Activated T-helper 1 cell treated with anti-CD3 and anti-CD28 coated beads, Interleukin-12 subunit alpha, Interleukin-12 subunit beta, Interleukin-2, Interleukin-4 antibody, amounts not matched to agents 30 ng/mL and 10 ng/mL and 1 ng/mL, durations not matched to agents 14 hours and 24 hours and 36 hours (primary cell): ENCODE measurements around the gene DHPS. TPM values are rescaled to one million over a fixed set of nuclear protein-coding genes. Genes with fewer than 3 reads are reported as not detected.
"Not testable (repeated sequence)": the region's sequence is repeated elsewhere in the genome, so short reads cannot be mapped to it uniquely, and the experiment has no call there.

Source experiments
- DNase-seq: peaks from one replicate; pipeline ENCODE4 v3.0.0; 2021; ENCODE audit warnings: low spot score
- H3K27ac Mint-ChIP-seq: one replicate; pipeline ENCODE4 v1.8.0; 2021; ENCODE audit warnings: mild to moderate bottlenecking, mixed read lengths
- H3K27me3 Mint-ChIP-seq: one replicate; pipeline ENCODE4 v1.8.0; 2022; ENCODE audit warnings: mild to moderate bottlenecking, moderate library complexity, mixed read lengths; ENCODE audit not compliant: insufficient read depth
- H3K36me3 Mint-ChIP-seq: one replicate; pipeline ENCODE4 v1.8.0; 2021; ENCODE audit warnings: low read depth, mixed read lengths
- H3K4me1 Mint-ChIP-seq: one replicate; pipeline ENCODE4 v1.8.0; 2021; ENCODE audit warnings: low read depth, mixed read lengths
- H3K4me3 Mint-ChIP-seq: one replicate; pipeline ENCODE4 v1.8.0; 2021; ENCODE audit warnings: mild to moderate bottlenecking, moderate library complexity, mixed read lengths
- H3K9me3 Mint-ChIP-seq: one replicate; pipeline ENCODE4 v1.8.0; 2021; ENCODE audit warnings: mixed read lengths
- intact Hi-C: fragments of 100-400 bp; cut with micrococcal nuclease; formaldehyde crosslinking; loops from one replicate; pipeline ENCODE4 v1.15.1; 2024
- total RNA-seq: library from RNA; stranded (reverse); gene quantifications from 2 replicates; pipeline ENCODE4 v1.2.3, GENCODE V29; 2022

Gene DHPS
- total RNA-seq, 1 donor from 2014 or later, result 144 TPM

DNA sequence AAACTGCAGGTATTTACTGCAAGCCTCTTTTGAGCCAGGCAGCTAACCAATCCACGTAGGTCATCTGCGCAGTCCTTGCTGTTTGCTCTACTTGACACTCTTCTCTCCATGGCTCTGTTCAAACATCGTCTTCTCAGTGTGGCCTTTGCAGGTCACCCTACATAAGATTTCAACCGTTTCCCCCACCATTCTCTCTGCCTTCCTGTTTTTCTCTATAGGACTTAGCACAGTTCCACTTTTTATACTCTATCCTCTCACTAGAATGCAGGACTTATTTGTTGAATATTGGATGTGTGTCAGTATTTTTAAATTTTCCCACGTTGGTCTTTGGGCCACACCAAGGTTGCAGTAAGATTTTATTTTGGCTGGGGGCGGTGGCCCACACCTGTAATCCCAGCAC is 16.5 kb upstream of the DHPS start:
- intact Hi-C loops, result no loop called here
- H3K4me3 Mint-ChIP-seq, result peak overlapping the region; percentile 79
- H3K4me1 Mint-ChIP-seq, result peaks cover 11% of the 10 kb centered on the region
- no peaks in the 10 kb centered on the region for H3K27me3 Mint-ChIP-seq
- H3K9me3 Mint-ChIP-seq, result no peaks in the 10 kb centered on the region
- no peak for DNase-seq
- peak overlapping the region; percentile 65 for H3K27ac Mint-ChIP-seq
- peaks cover 22% of the 10 kb centered on the region for H3K36me3 Mint-ChIP-seq

DNA sequence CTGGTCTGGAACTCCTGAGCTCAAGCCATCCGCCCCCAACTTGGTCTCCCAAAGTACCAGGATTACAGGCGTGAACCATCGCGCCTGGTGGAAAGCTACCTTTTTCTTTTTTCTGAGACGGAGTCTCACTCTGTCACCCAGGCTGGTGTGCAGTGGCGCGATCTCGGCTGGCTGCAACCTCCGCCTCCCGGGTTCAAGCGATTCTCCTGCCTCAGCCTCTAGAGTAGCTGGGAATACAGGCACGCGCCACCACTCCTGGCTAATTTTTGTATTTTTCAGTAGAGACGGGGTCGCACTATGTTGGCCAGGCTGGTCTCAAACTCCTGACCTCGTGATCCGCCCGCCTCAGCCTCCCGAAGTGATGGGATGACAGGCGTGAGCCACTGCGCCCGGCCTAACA is 15.7 kb upstream of the DHPS start:
- H3K27me3 Mint-ChIP-seq, H3K9me3 Mint-ChIP-seq, H3K27ac Mint-ChIP-seq, intact Hi-C loops, DNase-seq: not testable (repeated sequence)
- Mint-ChIP-seq H3K4me3 (peak overlapping the region; percentile 56), H3K36me3 (peaks cover 19% of the 10 kb centered on the region), H3K4me1 (peaks cover 11% of the 10 kb centered on the region)

DNA sequence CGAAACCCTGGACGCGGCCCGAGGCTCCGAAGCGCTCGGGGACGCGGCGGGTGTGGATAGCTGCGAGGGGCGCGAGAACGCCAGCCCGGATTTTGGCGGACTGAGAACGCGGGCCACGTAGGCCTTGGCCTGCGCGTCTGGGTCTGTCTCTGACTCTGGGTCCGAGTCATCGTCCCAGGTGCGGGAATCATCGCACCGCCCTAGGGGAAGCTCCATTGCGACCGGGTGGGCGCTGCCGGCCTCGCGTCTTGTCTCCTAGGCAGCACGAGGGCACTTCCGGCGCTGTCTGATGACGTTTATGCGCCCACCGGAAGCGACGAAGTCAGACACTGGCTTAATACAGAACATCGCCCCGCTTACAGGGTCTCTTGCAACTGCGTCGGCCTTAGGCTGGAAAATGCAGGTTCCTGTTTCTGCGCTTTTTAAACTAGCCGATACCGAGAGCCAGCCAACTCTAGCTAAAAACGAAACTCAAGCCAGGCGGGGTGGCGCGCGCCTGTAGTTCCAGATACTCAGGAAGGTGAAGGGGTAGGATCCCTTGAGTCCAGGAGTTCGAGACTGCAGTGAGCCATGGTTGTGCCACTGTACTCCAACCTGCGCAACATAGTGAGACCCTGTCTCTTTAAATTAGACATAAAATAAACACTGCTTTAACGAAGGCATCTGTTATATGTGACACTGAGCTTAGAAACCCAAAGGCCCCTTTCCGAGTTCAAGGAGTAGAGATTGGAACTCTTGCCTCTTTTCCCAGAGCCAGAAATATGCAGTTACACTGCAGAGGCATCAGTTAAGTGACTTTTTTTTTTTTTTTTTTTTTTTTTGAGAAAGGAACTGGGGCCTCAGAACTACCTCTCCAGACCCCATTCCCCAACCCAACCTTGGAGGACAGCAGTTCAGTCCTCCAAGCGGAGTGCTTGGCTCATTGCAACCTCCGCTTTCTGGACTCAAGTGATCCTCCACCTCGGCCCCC is 15.0 kb upstream of the DHPS start, which contains the start of gene FBXW9:
TSS of gene FBXW9 (minus strand) at position 266 of the 970 bp plus-strand sequence. CDS start at position 216, 50 bp downstream.
- Mint-ChIP-seq H3K36me3 (peaks cover 19% of the 10 kb centered on the region), H3K4me1 (peaks cover 11% of the 10 kb centered on the region)

DNA sequence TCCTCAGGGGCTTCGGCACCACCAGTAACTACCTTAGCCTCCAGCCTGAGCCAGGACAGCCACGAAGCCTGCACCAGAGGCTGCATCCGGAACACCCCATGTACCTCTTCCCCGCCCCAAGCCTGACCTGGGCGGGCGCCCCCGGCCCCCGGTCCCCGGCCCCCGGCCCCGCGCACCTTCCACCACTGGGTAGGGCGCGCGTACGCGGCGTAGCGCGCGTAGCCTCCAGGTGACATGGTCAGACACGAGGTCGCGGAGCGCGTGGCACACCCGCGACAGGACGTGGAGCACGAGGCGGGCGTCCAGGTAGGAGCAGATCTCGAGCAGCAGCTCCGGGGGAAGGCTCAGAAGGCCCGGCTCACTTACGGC is 14.3 kb upstream of the DHPS start:
- peaks cover 11% of the 10 kb centered on the region for H3K4me1 Mint-ChIP-seq
- H3K27me3 Mint-ChIP-seq, result no peaks in the 10 kb centered on the region
- intact Hi-C loops, result loop anchor here (1.0 kb wide), 7 partner anchors 15 to 1191 kb away; partner anchors contain the start of genes DHPS, GET3, RNASEH2A and ZNF653
- peak; percentile 21 for DNase-seq
- H3K36me3 Mint-ChIP-seq, result peaks cover 14% of the 10 kb centered on the region
- peak overlapping the region; percentile 89 for H3K4me3 Mint-ChIP-seq
- no peaks in the 10 kb centered on the region for H3K9me3 Mint-ChIP-seq
- peak overlapping the region; percentile 93 for H3K27ac Mint-ChIP-seq

More for the DNA sequence above, 15.0 kb upstream of the DHPS start, which contains the start of gene FBXW9:
- H3K27ac Mint-ChIP-seq, result peak within 1 kb of the TSS; percentile 93
- H3K4me3 Mint-ChIP-seq, result peak within 1 kb of the TSS; percentile 89
- intact Hi-C loops, result loop anchor here (1.0 kb wide), 7 partner anchors 15 to 1191 kb away; partner anchors contain the start of genes DHPS, GET3, RNASEH2A and ZNF653
- no peaks in the 10 kb centered on the region for H3K27me3 Mint-ChIP-seq
- DNase-seq, result peak; percentile 94
- no peaks in the 10 kb centered on the region for H3K9me3 Mint-ChIP-seq

DNA sequence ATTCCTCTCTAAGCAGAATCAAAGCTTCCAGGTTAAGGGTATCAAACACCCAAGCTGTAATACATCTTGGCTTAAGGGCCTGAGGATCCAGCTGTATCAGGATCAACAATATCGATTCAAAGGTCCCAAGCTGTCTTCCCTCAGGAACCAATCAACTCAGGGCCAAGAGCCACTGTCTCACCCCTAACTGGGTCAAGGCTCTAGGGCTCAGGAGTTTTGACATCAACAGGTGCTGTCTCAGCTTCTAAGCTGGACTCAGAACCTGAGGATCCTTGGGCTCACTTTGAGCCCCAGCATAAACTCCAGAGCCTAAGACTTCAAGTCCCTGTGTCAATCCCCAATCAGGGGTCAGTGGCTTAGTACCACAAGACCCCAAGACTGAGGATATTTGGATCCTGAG is 13.8 kb upstream of the DHPS start:
- Mint-ChIP-seq H3K4me1 (peaks cover 11% of the 10 kb centered on the region), H3K4me3 (peak overlapping the region; percentile 89), H3K27me3 (no peaks in the 10 kb centered on the region), H3K27ac (peak overlapping the region; percentile 52), H3K9me3 (no peaks in the 10 kb centered on the region), H3K36me3 (peaks cover 14% of the 10 kb centered on the region)
- intact Hi-C loops, result no loop called here
- no peak for DNase-seq

DNA sequence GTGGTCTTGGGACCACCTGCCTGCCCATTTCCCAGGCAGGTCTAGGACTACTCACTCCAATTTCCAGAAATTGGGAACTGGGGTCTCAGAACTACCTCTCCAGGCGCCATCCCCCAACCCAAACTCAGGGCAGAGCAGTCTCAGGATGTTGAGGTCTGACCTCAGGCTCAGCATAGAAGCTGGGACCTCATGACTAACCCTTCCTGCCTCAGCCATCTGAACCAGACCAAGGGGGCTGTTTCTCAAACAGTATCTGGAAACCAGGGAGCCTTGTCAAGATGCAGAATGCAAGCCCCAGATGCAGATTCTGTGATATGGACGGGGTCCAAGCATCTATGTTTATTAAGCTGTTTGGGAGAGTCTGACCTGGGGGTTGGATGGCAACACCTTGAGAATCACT is 13.4 kb upstream of the DHPS start:
- Mint-ChIP-seq H3K4me1 (peaks cover 11% of the 10 kb centered on the region), H3K27ac (no peak overlapping the region), H3K36me3 (peaks cover 14% of the 10 kb centered on the region), H3K27me3 (no peaks in the 10 kb centered on the region), H3K4me3 (peak overlapping the region; percentile 89), H3K9me3 (no peaks in the 10 kb centered on the region)
- intact Hi-C loops, result no loop called here
- no peak for DNase-seq

DNA sequence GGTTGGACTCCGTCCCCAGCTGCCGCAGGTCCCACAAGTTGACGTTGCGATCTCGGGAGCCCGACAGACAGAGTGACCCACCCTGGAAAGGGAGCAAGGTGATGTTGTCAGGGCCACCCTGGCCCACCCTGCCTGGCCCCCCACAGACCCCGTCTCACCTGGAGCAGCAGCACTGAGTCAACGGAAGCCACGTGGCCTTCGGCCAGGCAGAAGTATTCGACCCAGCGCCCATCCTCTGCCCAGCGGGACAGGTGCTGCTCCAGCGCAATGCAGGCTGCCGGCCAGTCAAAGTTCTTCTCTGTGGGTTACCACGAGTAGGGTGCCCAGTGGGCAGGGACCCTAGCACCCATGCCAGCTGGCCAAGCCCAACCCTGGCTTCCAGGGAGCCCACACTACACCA is 13.0 kb upstream of the DHPS start:
- Mint-ChIP-seq H3K4me3 (peak overlapping the region; percentile 89), H3K9me3 (no peaks in the 10 kb centered on the region), H3K27me3 (no peaks in the 10 kb centered on the region), H3K36me3 (peaks cover 13% of the 10 kb centered on the region), H3K27ac (no peak overlapping the region), H3K4me1 (peaks cover 11% of the 10 kb centered on the region)
- no peak for DNase-seq
- intact Hi-C loops, result no loop called here

DNA sequence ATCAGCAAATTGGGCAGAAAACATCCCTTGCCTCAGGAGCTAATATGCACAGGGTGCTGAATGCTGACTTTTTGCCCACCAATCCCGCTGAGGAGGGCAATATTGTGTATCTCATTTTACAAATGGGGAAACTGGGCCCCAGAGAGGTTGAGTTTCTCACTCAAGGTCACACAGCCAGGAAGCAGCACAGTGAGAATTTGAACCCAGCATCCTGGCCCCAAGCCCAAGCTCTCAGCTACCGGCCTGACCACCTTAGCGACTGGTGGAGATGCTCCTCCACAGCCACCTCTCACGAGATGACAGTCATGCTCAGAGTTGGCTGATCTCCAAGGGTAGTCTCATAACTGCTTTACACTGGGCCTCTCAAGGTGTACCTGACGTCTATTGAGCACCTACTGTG is 11.3 kb upstream of the DHPS start:
- Mint-ChIP-seq H3K4me3 (no peak overlapping the region), H3K9me3 (no peaks in the 10 kb centered on the region), H3K4me1 (peaks cover 7% of the 10 kb centered on the region), H3K36me3 (peaks cover 5% of the 10 kb centered on the region), H3K27ac (no peak overlapping the region), H3K27me3 (no peaks in the 10 kb centered on the region)
- intact Hi-C loops, result no loop called here
- no peak for DNase-seq

DNA sequence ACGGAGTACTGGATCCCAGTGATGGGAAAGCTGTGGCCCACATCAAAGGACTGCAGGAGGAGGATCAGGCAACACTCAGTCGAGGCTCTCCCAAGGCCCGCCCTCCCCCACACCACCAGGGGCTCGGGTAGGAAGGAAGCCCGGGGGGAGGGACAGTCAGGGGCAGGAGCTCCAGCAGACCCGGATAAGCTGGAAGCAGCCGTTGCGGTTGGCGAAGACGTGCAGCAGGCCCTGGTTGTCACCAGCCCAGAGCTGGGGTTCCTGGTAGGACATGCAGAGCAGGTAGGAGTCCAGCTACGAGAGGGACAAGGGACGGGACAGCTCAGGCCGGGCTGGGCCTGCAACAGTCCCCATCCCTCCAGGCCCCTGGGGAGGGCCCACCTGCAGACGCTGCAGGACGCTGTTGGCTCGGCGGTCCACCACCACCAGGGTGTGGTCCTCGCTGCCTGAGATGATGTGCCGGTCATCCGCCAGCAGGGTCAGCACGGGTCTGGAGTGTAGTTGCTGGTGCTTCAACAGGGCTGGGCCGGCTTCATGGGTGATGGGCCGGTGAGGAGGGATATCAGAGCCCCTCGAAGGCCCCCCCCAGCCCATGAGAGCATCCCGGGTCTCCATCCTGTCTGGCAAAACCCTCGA is 8.0 kb upstream of the DHPS start:
- no peak overlapping the region for H3K4me3 Mint-ChIP-seq
- no peak for DNase-seq
- no peaks in the 10 kb centered on the region for H3K27me3 Mint-ChIP-seq
- intact Hi-C loops, result no loop called here
- no peaks in the 10 kb centered on the region for H3K36me3 Mint-ChIP-seq
- no peaks in the 10 kb centered on the region for H3K4me1 Mint-ChIP-seq
- no peaks in the 10 kb centered on the region for H3K9me3 Mint-ChIP-seq
- no peak overlapping the region for H3K27ac Mint-ChIP-seq

DNA sequence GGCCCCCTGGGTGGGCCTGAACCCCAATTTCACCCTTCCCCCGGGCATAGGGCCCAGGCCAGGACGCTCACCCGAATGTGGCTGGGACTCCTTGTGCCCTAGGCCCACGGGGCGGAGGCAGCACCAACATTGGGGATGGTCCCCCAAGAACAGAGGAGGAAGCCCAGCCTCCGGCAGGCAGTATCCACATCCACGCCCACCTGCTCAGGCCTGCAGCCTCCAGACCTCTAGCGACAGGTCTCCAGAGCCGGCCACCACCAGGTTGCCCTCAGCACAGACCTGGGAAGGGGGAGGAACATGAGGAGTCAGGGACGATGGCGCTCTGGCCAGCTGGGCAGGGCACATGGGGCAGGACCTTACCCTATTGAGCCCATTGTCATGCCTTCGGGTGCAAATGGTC is 7.3 kb upstream of the DHPS start:
- no peak overlapping the region for H3K4me3 Mint-ChIP-seq
- H3K4me1 Mint-ChIP-seq, result no peaks in the 10 kb centered on the region
- no peaks in the 10 kb centered on the region for H3K9me3 Mint-ChIP-seq
- no peak for DNase-seq
- no peak overlapping the region for H3K27ac Mint-ChIP-seq
- no peaks in the 10 kb centered on the region for H3K36me3 Mint-ChIP-seq
- no peaks in the 10 kb centered on the region for H3K27me3 Mint-ChIP-seq
- intact Hi-C loops, result no loop called here

DNA sequence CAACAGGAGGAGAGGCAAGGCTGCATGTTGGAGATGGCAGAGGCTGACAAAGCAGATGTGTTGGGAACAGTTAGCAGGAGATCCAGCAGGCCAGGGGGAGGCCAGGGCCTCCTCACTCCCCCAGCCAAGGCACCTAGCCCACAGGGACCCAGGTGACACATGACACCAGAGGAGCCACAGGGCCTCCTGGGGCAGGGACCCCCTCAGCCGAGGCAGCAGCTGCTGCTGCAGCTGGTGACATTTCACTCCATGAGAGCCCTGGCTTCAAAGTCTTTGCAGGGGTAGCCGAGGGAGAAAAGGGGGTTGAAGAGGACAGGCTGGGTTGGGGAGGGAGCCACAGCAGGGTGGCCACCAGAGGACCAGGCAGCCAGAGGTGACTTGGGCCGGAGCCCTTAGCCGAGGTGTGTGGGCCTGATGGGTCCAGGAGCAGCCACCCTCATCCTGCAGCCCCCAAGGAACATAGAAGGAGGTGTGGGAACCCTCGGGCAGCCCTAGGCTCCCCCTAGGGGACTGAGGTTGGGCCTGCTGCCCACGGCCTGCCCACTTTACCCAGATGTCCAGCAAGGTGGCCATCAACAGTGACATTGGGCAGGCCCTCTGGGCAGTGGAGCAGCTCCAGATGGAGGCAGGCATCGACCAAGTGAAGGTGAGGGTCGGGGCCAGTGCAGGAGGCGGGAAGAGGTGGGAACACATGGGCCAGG is 6.0 kb upstream of the DHPS start, which contains the start of gene GNG14:
TSS of gene GNG14 (plus strand) at position 503 of the 701 bp plus-strand sequence. CDS start at position 554, 51 bp downstream.
- intact Hi-C loops, result no loop called here
- Mint-ChIP-seq H3K27me3 (no peaks in the 10 kb centered on the region), H3K4me3 (no peak within 1 kb of the TSS), H3K27ac (no peak within 1 kb of the TSS), H3K36me3 (no peaks in the 10 kb centered on the region), H3K9me3 (no peaks in the 10 kb centered on the region), H3K4me1 (no peaks in the 10 kb centered on the region)
- DNase-seq, result no peak

DNA sequence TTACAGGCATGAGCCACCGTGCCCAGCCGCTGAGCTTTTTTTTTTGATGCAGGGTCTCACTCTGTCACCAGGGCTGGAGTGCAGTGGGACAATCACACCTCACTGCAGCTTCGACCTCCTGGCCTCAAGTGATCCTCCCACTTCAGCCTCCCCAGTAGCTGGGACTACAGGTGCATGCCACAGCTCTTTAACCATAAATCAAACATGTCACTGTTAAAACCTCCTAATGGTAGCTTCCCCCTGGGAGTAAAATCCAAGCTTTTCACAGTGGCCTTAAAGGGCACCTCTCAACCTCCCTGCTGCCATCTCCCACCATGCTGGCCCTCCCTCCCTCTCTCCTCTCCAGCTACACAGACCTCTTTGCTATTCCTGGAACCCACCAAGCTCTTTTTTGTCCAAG is 4.2 kb upstream of the DHPS start:
- no peak overlapping the region for H3K27ac Mint-ChIP-seq
- peaks cover 4% of the 10 kb centered on the region for H3K36me3 Mint-ChIP-seq
- no peaks in the 10 kb centered on the region for H3K27me3 Mint-ChIP-seq
- no peak overlapping the region for H3K4me3 Mint-ChIP-seq
- H3K4me1 Mint-ChIP-seq, result no peaks in the 10 kb centered on the region
- intact Hi-C loops, result no loop called here
- no peak for DNase-seq
- no peaks in the 10 kb centered on the region for H3K9me3 Mint-ChIP-seq
